Testis (tissue), 2 donors: ENCODE measurements around the gene NLRP1.

ENCODE experiments used
- CTCF ChIP-seq, 3 experiments: fragments of 450-650 bp in 2 of 3; fragments of 200-600 bp in 1 of 3; sonication (generic) in 1 of 3; IDR thresholded peaks; one replicate each; pipeline ENCODE4 v1.5.1; 2016 to 2019; ENCODE audit warnings: antibody characterized with exemption in 3 of 3, mild to moderate bottlenecking in 2 of 3, moderate library complexity in 1 of 3
- POLR2A ChIP-seq: fragments of 450-650 bp; IDR thresholded peaks from one replicate; pipeline ENCODE4 v1.6.1; 2017; ENCODE audit warnings: antibody characterized with exemption, mild to moderate bottlenecking, moderate library complexity

- TF ChIP-seq CTCF (IDR thresholded peaks at IDR 0.05) (no peak), POLR2A (no peak)
Measured at GRCh38 chr17:5488752-5489151, 95.6 kb downstream of the NLRP1 start.
